ENCODE measurements around the gene FAR2. TPM values are rescaled to one million over a fixed set of nuclear protein-coding genes. Genes with fewer than 3 reads are reported as not detected.
"Not testable (repeated sequence)": the region's sequence is repeated elsewhere in the genome, so short reads cannot be mapped to it uniquely, and the experiment has no call there.

The FAR2 gene
- total RNA-seq, 2 experiments from 2014 or later = 2.2 to 4.4 TPM

DNA sequence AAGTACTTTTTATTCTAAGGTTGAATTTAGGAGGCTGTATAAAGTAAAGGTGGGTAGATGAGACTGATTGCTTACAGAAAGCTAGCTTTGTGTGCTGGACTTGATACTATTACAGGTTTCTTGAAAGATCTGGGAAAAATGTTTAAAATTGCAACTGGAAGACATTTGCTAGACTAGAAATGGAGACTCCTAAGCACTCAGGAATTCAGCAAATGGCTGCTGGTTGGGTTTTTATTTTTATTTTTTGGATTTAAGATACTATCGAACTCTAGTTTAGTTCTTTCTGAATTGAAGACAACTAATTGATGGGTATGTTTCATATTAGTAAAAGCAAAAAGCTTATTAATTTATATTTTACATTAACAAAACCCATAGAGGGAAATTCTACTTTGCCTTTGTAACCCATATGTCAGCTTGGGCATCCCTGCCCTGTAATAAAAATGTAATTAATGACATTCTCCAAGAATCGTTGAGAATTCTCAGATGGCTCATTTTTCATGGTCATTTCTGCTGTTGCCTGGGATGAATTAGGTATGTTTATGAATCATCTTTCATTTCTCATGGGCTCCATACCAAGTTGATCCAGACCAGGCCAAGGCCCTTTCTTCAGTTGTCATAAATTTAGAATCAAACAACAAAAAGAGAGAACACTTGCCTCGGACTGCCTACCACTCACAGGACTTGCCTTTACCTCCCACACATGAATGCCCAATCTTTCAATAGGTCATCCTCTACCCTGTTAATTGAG lies 129.8 kb downstream of the FAR2 start:
- no peak for DNase-seq
- intact Hi-C loops (cut with micrococcal nuclease) = no loop called here
- CTCF ChIA-PET = no interaction called here
- no peaks in the 10 kb centered on the region for H3K36me3 Mint-ChIP-seq (ENCODE audit: low read depth)
- no peaks in the 10 kb centered on the region for H3K9me3 Mint-ChIP-seq
- no peak overlapping the region for H3K4me3 Mint-ChIP-seq
- H3K27me3 Mint-ChIP-seq (ENCODE audit: low read depth) = no peaks in the 10 kb centered on the region
- H3K27ac Mint-ChIP-seq = no peak overlapping the region
- H3K4me1 Mint-ChIP-seq (ENCODE audit: low read depth) = peaks cover 6% of the 10 kb centered on the region

DNA sequence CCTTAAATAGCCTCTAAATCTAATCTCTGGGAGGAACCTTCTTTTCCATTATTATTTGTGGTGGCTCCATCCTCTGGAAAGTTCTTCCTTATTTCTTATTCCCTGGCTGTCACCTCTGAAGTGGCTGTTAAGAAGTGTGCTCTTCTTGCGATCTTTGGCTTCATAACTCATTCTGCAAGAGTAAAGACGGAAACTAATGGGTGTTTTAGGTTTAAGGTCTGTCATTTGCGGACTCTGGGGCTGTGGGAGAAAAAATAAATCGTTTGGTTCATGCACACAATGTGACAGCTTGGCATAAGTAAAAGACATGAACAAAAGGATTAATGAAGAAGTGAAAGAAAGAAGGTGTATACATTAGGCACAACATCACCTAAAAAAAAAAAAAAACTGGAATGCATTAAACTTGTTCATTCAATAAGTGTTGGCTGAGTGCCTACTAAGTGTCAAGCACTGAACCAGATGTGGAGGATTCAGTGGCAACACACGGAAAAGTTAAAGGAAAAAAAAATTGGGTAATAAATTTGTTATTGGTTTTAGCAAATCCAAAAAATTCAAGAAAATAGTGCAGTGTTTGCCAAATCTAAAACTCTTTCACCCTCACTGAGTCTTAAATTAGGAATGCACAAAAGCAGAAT lies 132.4 kb downstream of the FAR2 start:
- no peaks in the 10 kb centered on the region for H3K9me3 Mint-ChIP-seq
- intact Hi-C loops (cut with micrococcal nuclease) = no loop called here
- H3K27me3 Mint-ChIP-seq (ENCODE audit: low read depth) = no peaks in the 10 kb centered on the region
- no peaks in the 10 kb centered on the region for H3K36me3 Mint-ChIP-seq (ENCODE audit: low read depth)
- peaks cover 6% of the 10 kb centered on the region for H3K4me1 Mint-ChIP-seq (ENCODE audit: low read depth)
- H3K4me3 Mint-ChIP-seq = no peak overlapping the region
- CTCF ChIA-PET = no interaction called here
- no peak for DNase-seq
- no peak overlapping the region for H3K27ac Mint-ChIP-seq

DNA sequence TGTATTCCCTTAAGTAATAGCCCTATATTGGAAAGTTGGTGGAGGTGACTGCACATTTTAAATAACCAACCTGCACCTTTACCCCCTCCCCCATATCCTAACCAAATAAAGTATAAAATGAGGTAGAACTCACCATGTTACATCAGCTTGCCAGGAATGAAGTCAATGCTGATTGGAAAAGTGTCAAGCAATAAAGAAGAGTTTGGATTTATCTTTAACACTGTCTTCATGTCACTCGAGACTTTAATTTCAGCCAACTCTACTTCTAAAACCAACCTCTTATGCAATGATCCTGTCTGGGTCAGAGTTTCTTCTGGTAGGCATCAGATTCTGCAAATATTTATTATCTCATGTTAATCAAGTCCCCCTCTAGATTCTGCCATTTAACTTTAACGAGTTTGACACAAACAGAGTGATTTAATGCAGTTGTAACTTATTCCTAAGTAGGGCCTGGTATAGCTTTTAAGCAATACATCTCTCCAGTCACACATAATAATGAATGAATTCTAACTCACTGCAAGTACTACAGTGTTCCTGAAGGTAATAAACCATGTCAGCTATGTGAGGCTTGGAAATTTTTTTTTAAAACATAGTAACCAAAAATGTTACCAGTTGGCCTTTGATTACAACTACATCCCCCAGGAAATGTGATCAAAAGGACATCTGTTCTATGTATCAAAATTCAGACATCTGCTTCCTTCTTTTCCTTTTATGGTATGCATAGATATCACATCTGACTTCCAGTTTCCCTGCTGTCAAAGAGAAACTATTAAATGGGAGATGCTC lies 133.1 kb downstream of the FAR2 start:
- Mint-ChIP-seq H3K4me1 (ENCODE audit: low read depth) (peaks cover 6% of the 10 kb centered on the region), H3K9me3 (no peaks in the 10 kb centered on the region), H3K36me3 (ENCODE audit: low read depth) (no peaks in the 10 kb centered on the region), H3K4me3 (no peak overlapping the region), H3K27me3 (ENCODE audit: low read depth) (no peaks in the 10 kb centered on the region), H3K27ac (no peak overlapping the region)
- DNase-seq = no peak
- CTCF ChIA-PET = no interaction called here
- intact Hi-C loops (cut with micrococcal nuclease) = no loop called here

DNA sequence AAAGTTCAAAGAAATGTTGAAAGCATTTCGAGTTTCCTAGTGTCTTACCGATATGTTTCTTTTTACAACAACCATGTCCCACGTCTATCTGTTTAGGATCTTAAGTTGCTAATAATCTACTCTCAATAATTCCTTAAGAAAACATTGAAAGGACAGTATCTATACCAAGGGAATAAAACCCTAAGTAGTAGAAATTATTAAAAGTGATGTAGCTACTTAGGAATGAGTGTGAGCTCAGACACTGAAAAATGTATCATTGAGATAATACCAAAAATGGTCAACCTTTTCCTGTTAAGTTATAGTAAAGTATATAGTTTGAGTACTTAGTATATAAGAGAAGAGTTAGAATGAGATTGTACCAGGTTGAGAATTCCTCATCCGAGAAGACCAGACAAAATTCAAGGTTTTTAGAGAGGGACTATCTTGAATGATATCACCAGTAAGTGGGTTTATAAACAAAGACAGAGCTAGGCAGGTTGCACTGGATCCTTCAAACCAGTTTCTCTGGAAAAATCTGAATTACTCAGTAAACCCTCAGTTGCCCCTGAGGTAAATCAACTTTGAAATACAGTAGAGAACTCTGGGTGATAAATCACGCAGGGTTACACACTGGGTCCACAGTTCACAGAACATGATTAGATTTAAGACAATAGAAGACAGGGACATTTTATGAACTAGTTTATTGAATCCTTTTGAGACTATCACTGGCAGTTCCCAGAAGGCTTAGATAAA lies 135.1 kb downstream of the FAR2 start:
- no peaks in the 10 kb centered on the region for H3K9me3 Mint-ChIP-seq
- intact Hi-C loops (cut with micrococcal nuclease) = no loop called here
- CTCF ChIA-PET = no interaction called here
- H3K36me3 Mint-ChIP-seq (ENCODE audit: low read depth) = no peaks in the 10 kb centered on the region
- no peak overlapping the region for H3K4me3 Mint-ChIP-seq
- H3K27ac Mint-ChIP-seq = no peak overlapping the region
- DNase-seq = no peak
- peaks cover 6% of the 10 kb centered on the region for H3K4me1 Mint-ChIP-seq (ENCODE audit: low read depth)
- H3K27me3 Mint-ChIP-seq (ENCODE audit: low read depth) = no peaks in the 10 kb centered on the region

DNA sequence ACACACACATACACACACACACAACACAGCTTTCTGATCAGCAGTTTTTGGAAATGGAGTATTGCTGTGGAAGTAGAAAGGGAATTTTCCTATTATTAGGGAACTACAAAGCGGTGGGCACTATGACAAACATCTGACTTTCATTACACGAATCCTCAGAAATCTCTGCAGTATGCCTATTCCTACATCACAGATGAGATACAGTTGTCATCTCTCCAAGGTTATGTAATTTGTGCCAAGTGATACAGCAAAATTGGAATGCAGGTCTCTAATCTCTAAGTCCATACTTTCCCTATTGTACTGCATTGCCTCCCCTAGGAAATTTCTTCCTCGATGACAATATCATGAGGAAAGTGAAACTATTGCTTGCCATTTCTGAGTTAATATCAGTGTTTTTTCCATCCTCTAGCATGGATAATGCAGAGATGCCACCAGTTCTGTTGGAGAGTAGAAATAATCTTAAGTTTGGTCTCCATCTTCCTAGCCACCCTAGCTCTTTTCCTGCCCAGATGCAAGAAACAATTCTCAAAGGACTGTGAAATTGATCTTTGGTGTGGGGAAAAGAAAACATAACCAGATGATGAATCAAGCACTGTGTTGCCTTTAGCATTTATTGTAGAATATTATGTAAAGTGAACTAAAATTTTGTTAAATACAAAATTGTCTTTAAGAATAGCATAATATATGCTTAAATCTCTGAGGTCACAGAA lies 137.2 kb downstream of the FAR2 start:
- Mint-ChIP-seq H3K4me1 (ENCODE audit: low read depth) (peaks cover 6% of the 10 kb centered on the region), H3K27ac (no peak overlapping the region), H3K27me3 (ENCODE audit: low read depth) (no peaks in the 10 kb centered on the region), H3K9me3 (no peaks in the 10 kb centered on the region), H3K4me3 (no peak overlapping the region), H3K36me3 (ENCODE audit: low read depth) (no peaks in the 10 kb centered on the region)
- intact Hi-C loops (cut with micrococcal nuclease) = no loop called here
- CTCF ChIA-PET = no interaction called here
- no peak for DNase-seq

DNA sequence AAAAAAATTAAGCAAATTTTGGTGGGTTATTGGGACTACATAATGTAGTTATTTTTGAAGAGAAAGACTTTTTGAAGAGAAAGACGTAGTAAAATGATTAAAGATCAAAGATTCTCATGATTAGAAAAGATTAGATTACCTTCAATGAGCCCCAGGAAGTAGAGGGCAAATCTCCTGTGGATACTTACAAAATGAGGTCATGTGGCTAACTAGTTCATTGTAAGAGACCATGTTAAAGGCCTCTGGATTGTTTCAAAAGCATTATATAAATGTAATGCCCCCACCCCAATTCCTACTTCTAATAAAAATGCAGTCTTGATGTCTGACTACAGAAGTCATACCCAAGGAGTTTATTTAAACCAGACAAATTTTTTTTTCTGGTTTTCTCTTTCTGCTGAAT lies 138.5 kb downstream of the FAR2 start:
- no peaks in the 10 kb centered on the region for H3K36me3 Mint-ChIP-seq (ENCODE audit: low read depth)
- no peak overlapping the region for H3K27ac Mint-ChIP-seq
- DNase-seq = no peak
- H3K4me1 Mint-ChIP-seq (ENCODE audit: low read depth) = peaks cover under 1% of the 10 kb centered on the region
- no peaks in the 10 kb centered on the region for H3K27me3 Mint-ChIP-seq (ENCODE audit: low read depth)
- CTCF ChIA-PET = no interaction called here
- H3K9me3 Mint-ChIP-seq = no peaks in the 10 kb centered on the region
- intact Hi-C loops (cut with micrococcal nuclease) = no loop called here
- no peak overlapping the region for H3K4me3 Mint-ChIP-seq

DNA sequence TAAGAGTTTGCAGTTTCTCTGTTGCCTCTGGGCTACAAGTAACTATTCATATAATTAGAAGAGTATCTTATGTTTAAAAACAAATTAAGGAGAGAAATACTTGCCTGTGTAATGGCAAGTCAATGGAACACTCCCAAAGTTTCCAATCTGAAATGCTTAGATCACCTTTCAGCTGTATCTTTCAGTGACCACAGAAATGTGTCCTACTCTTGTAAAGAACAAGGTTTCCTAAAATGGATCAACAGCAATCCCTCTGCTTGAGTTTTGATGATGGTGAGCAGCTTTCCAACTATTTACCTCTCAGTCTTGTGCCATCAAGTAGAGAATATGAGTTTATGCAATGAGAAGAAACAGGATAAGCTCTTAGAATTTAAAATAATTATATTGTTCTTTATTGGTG lies 139.0 kb downstream of the FAR2 start:
- Mint-ChIP-seq H3K27ac (no peak overlapping the region), H3K4me1 (ENCODE audit: low read depth) (no peaks in the 10 kb centered on the region), H3K27me3 (ENCODE audit: low read depth) (no peaks in the 10 kb centered on the region), H3K9me3 (no peaks in the 10 kb centered on the region), H3K36me3 (ENCODE audit: low read depth) (no peaks in the 10 kb centered on the region), H3K4me3 (no peak overlapping the region)
- CTCF ChIA-PET = no interaction called here
- intact Hi-C loops (cut with micrococcal nuclease) = no loop called here
- no peak for DNase-seq

DNA sequence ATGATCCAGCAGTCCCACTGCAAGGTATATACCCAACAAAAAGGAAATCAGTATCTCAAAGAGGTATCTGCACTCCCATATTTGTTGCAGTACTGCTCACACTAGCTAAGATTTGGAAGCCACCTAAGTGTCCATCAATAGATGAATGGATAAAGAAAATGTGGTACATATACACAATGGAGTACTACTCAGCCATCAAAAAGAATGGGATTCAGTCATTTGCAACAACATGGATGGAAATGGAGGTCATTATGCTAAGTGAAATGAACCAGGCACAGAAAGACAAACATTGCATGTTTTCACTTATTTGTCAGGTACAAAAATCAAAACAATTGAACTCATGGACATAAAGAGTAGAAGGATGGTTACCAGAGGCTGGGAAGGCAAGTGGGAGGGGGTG lies 141.4 kb downstream of the FAR2 start:
- DNase-seq; intact Hi-C loops (cut with micrococcal nuclease); CTCF ChIA-PET; H3K4me1 Mint-ChIP-seq (ENCODE audit: low read depth); H3K9me3 Mint-ChIP-seq; H3K36me3 Mint-ChIP-seq (ENCODE audit: low read depth); H3K4me3 Mint-ChIP-seq; H3K27me3 Mint-ChIP-seq (ENCODE audit: low read depth); H3K27ac Mint-ChIP-seq: not testable (repeated sequence)

DNA sequence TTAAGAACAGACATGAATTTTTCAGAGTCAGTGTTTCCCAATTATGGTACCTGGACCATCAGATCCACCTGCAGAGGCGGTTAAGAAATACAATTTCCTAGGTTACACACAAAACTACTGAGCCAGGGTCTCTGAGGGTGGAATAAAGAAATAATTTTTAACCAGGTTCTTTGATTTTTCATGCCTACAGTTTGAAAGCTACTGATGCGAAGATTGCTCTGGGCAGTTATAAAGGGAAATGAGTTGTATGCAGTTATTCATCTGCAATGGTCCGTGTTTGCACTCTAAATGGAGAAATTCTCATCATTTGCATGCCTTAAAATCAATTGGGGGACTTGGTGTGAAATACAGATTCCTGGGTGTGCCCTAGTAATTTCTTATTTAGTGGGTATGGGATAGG lies 142.1 kb downstream of the FAR2 start:
- Mint-ChIP-seq H3K27ac (no peak overlapping the region), H3K4me1 (ENCODE audit: low read depth) (no peaks in the 10 kb centered on the region), H3K9me3 (no peaks in the 10 kb centered on the region), H3K4me3 (no peak overlapping the region), H3K36me3 (ENCODE audit: low read depth) (no peaks in the 10 kb centered on the region), H3K27me3 (ENCODE audit: low read depth) (no peaks in the 10 kb centered on the region)
- intact Hi-C loops (cut with micrococcal nuclease) = no loop called here
- DNase-seq = no peak
- CTCF ChIA-PET = no interaction called here

DNA sequence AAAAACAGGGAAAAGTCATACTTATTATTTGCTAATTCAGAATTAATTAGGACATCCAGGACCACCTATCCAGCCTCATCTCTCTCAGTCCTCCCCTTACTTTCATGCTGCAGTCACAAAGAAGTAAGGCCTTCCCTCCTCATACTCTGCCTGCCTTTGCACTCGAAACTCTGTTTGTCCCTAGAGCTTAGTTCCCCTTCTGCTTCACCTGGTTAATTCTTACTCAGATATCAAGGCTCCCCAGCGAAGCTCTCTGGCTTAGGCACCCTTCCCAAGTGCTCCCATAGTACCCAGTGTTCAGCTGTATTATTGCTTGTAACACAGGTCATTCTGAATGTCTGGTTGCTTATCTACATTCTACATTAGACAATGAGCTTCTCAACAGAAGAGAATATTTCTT lies 150.6 kb downstream of the FAR2 start:
- H3K9me3 Mint-ChIP-seq = no peaks in the 10 kb centered on the region
- DNase-seq = no peak
- H3K4me3 Mint-ChIP-seq = no peak overlapping the region
- H3K27me3 Mint-ChIP-seq (ENCODE audit: low read depth) = no peaks in the 10 kb centered on the region
- H3K36me3 Mint-ChIP-seq (ENCODE audit: low read depth) = peaks cover 1% of the 10 kb centered on the region
- no peak overlapping the region for H3K27ac Mint-ChIP-seq
- CTCF ChIA-PET = interaction anchor here (0.7 to 1.4 kb wide), 2 partner anchors 18 to 212 kb away, joined by 3 read pairs; no protein-coding TSS in a partner anchor
- intact Hi-C loops (cut with micrococcal nuclease) = no loop called here
- H3K4me1 Mint-ChIP-seq (ENCODE audit: low read depth) = no peaks in the 10 kb centered on the region

DNA sequence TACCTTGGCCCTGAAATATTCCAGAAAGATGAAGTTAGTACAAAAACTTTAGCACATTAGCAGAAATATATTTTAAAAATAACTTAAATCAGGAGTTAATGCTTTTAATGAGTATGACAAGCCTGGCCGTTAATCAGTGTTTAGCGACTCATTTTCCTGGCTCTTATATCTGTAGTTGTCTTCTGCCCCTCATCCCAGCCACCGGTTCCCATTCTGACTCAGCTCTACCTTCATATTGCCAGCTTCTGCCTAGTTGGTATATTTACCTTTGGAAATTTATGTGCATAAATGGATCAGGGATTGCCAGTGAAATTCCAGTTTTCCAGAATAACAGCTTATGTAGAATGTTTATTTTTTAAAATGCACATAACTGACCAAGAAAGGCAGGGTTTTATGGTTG lies 152.0 kb downstream of the FAR2 start:
- Mint-ChIP-seq H3K4me1 (ENCODE audit: low read depth) (no peaks in the 10 kb centered on the region), H3K27me3 (ENCODE audit: low read depth) (no peaks in the 10 kb centered on the region), H3K27ac (no peak overlapping the region), H3K4me3 (no peak overlapping the region), H3K36me3 (ENCODE audit: low read depth) (peaks cover 1% of the 10 kb centered on the region), H3K9me3 (no peaks in the 10 kb centered on the region)
- intact Hi-C loops (cut with micrococcal nuclease) = no loop called here
- no peak for DNase-seq
- CTCF ChIA-PET = interaction anchor here (1.8 kb wide), 1 partner anchor 17 kb away, joined by 7 read pairs; no protein-coding TSS in a partner anchor

DNA sequence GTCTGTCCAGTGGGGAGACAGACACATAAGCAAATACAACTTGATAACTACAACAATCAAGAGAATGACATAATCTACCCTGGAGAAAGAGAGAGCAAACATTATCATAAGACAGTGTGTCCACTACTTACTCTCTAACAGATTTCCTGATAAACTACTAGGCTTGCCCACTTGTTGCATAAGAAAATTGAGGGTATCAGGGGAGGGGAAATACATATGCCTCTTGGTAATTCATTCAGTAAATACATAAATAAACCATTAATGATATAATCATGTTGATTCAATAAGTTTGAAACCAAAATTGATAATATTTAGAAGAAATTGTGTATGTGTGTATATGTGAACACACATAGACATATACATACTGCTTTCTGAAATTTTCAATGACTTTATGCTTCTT lies 155.3 kb downstream of the FAR2 start:
- Mint-ChIP-seq H3K27ac (no peak overlapping the region), H3K36me3 (ENCODE audit: low read depth) (peaks cover 1% of the 10 kb centered on the region), H3K4me3 (no peak overlapping the region), H3K9me3 (no peaks in the 10 kb centered on the region), H3K27me3 (ENCODE audit: low read depth) (no peaks in the 10 kb centered on the region), H3K4me1 (ENCODE audit: low read depth) (no peaks in the 10 kb centered on the region)
- intact Hi-C loops (cut with micrococcal nuclease) = no loop called here
- no peak for DNase-seq
- CTCF ChIA-PET = interaction anchor here (1.1 kb wide), 1 partner anchor 13 kb away, joined by 4 read pairs; no protein-coding TSS in a partner anchor
